ENCODE measurements around the gene NANOS2. TPM values are rescaled to one million over a fixed set of nuclear protein-coding genes. Genes with fewer than 3 reads are reported as not detected.
"Not testable (repeated sequence)": the region's sequence is repeated elsewhere in the genome, so short reads cannot be mapped to it uniquely, and the experiment has no call there.

NANOS2 gene
- total RNA-seq, 1 experiment from 2014 or later, result not detected

DNA sequence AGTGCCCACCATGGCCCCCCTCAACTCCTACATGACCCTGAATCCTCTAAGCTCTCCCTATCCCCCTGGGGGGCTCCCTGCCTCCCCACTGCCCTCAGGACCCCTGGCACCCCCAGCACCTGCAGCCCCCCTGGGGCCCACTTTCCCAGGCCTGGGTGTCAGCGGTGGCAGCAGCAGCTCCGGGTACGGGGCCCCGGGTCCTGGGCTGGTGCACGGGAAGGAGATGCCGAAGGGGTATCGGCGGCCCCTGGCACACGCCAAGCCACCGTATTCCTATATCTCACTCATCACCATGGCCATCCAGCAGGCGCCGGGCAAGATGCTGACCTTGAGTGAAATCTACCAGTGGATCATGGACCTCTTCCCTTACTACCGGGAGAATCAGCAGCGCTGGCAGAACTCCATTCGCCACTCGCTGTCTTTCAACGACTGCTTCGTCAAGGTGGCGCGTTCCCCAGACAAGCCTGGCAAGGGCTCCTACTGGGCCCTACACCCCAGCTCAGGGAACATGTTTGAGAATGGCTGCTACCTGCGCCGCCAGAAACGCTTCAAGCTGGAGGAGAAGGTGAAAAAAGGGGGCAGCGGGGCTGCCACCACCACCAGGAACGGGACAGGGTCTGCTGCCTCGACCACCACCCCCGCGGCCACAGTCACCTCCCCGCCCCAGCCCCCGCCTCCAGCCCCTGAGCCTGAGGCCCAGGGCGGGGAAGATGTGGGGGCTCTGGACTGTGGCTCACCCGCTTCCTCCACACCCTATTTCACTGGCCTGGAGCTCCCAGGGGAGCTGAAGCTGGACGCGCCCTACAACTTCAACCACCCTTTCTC lies 42.3 kb downstream of the NANOS2 start:
- ChIA-PET POLR2A (ENCODE audit: low non-redundant PET) (no interaction called here), CTCF (no interaction called here)
- Histone ChIP-seq H3K27ac (ENCODE audit: low read depth, low read length, poor library complexity, severe bottlenecking) (no peak overlapping the region), H3K4me3 (ENCODE audit: low read depth, low read length, poor library complexity, severe bottlenecking) (no peak overlapping the region), H3K27me3 (replicated peaks; ENCODE audit: insufficient read depth, low read depth, low read length, poor library complexity) (peaks cover under 1% of the 10 kb centered on the region), H3K36me3 (ENCODE audit: insufficient read depth, low read length, poor library complexity, severe bottlenecking) (no peaks in the 10 kb centered on the region), H3K9me3 (ENCODE audit: low read depth, low read length, poor library complexity, severe bottlenecking) (no peaks in the 10 kb centered on the region), H3K4me1 (ENCODE audit: insufficient read depth, low read length, poor library complexity, severe bottlenecking) (no peaks in the 10 kb centered on the region)
- no TSS peak for BruUV-seq (replicated peaks)
- no peak for DNase-seq (ENCODE audit: low spot score)
- intact Hi-C loops (cut with micrococcal nuclease; ENCODE audit: unreplicated experiment), result no loop called here
- TF ChIP-seq EZH2 (IDR thresholded peaks at IDR 0.05; ENCODE audit: borderline replicate concordance, low read depth, low read length, poor library complexity, severe bottlenecking), result no peak
- TF ChIP-seq, protein P1, sequence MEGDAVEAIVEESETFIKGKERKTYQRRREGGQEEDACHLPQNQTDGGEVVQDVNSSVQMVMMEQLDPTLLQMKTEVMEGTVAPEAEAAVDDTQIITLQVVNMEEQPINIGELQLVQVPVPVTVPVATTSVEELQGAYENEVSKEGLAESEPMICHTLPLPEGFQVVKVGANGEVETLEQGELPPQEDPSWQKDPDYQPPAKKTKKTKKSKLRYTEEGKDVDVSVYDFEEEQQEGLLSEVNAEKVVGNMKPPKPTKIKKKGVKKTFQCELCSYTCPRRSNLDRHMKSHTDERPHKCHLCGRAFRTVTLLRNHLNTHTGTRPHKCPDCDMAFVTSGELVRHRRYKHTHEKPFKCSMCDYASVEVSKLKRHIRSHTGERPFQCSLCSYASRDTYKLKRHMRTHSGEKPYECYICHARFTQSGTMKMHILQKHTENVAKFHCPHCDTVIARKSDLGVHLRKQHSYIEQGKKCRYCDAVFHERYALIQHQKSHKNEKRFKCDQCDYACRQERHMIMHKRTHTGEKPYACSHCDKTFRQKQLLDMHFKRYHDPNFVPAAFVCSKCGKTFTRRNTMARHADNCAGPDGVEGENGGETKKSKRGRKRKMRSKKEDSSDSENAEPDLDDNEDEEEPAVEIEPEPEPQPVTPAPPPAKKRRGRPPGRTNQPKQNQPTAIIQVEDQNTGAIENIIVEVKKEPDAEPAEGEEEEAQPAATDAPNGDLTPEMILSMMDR (conservative IDR thresholded peaks at IDR 0.05; ENCODE audit: low read depth, low read length), result no peak

DNA sequence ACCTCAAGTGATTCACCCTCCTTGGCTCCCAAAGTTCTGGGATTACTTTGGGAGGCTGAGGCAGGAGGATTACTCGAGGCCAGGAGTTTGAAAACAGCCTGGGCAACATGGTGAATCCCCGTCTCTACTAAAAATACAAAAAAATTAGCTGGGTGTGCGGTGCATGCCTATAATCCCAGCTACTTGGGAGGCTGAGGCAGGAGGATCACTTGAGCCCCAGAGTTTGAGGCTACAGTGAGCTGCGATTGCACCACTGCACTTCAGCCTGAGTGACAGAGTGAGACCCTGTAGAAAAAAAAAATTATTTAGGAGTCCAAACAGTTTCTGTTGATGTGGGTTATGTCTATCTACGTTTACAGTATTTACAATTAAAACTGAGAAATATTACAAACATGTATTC lies 43.8 kb downstream of the NANOS2 start:
- Histone ChIP-seq H3K36me3 (ENCODE audit: insufficient read depth, low read length, poor library complexity, severe bottlenecking) (no peaks in the 10 kb centered on the region), H3K4me3 (ENCODE audit: low read depth, low read length, poor library complexity, severe bottlenecking) (no peak overlapping the region), H3K4me1 (ENCODE audit: insufficient read depth, low read length, poor library complexity, severe bottlenecking) (no peaks in the 10 kb centered on the region), H3K27me3 (replicated peaks; ENCODE audit: insufficient read depth, low read depth, low read length, poor library complexity) (peaks cover 15% of the 10 kb centered on the region), H3K27ac (ENCODE audit: low read depth, low read length, poor library complexity, severe bottlenecking) (no peak overlapping the region), H3K9me3 (ENCODE audit: low read depth, low read length, poor library complexity, severe bottlenecking) (no peaks in the 10 kb centered on the region)
- intact Hi-C loops (cut with micrococcal nuclease; ENCODE audit: unreplicated experiment), result no loop called here
- no TSS peak for BruUV-seq (replicated peaks)
- no peak for TF ChIP-seq EZH2 (IDR thresholded peaks at IDR 0.05; ENCODE audit: borderline replicate concordance, low read depth, low read length, poor library complexity, severe bottlenecking)
- TF ChIP-seq, protein P1 (conservative IDR thresholded peaks at IDR 0.05; ENCODE audit: low read depth, low read length), result no peak
- ChIA-PET CTCF (interaction anchor here (0.7 kb wide), 1 partner anchor 14 kb away, joined by 4 read pairs; no protein-coding TSS in a partner anchor), POLR2A (ENCODE audit: low non-redundant PET) (no interaction called here)
- no peak for DNase-seq (ENCODE audit: low spot score)

DNA sequence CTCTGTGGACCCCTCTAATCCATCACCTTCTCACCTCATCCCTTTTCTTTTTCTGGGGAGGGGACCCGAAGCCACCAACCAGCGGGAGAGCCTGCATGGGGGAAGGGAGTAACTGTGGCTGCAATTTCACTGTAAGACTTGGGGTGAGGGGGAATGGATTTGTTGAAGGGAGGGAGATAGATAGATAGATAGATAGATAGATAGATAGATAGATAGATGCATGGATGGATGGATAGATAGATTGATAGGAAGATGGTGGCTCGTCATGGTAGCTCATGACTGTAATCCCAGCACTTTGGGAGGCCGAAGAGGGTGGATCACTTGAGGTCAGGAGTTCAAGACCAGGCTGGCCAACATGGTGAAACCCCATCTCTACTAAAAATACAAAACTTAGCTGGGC lies 47.3 kb downstream of the NANOS2 start:
- DNase-seq (ENCODE audit: low spot score); intact Hi-C loops (cut with micrococcal nuclease; ENCODE audit: unreplicated experiment); H3K27ac ChIP-seq (ENCODE audit: low read depth, low read length, poor library complexity, severe bottlenecking); BruUV-seq (replicated peaks); POLR2A ChIA-PET (ENCODE audit: low non-redundant PET); H3K36me3 ChIP-seq (ENCODE audit: insufficient read depth, low read length, poor library complexity, severe bottlenecking); CTCF ChIA-PET; H3K4me3 ChIP-seq (ENCODE audit: low read depth, low read length, poor library complexity, severe bottlenecking); H3K4me1 ChIP-seq (ENCODE audit: insufficient read depth, low read length, poor library complexity, severe bottlenecking); H3K9me3 ChIP-seq (ENCODE audit: low read depth, low read length, poor library complexity, severe bottlenecking): not testable (repeated sequence)
- H3K27me3 ChIP-seq (replicated peaks; ENCODE audit: insufficient read depth, low read depth, low read length, poor library complexity), result peaks cover 41% of the 10 kb centered on the region

Measured in A673 (cell line).